Stimulated activated CD4-positive, alpha-beta T cell treated with anti-CD3 and anti-CD28 coated beads, Interleukin-15, amount 100 ng/mL, for 24 hours (primary cell): ENCODE data around the gene HDGF.

Experiments
- DNase-seq: peaks from one replicate; pipeline ENCODE4 v3.0.0-alpha.2; 2020

Gene HDGF

DNA sequence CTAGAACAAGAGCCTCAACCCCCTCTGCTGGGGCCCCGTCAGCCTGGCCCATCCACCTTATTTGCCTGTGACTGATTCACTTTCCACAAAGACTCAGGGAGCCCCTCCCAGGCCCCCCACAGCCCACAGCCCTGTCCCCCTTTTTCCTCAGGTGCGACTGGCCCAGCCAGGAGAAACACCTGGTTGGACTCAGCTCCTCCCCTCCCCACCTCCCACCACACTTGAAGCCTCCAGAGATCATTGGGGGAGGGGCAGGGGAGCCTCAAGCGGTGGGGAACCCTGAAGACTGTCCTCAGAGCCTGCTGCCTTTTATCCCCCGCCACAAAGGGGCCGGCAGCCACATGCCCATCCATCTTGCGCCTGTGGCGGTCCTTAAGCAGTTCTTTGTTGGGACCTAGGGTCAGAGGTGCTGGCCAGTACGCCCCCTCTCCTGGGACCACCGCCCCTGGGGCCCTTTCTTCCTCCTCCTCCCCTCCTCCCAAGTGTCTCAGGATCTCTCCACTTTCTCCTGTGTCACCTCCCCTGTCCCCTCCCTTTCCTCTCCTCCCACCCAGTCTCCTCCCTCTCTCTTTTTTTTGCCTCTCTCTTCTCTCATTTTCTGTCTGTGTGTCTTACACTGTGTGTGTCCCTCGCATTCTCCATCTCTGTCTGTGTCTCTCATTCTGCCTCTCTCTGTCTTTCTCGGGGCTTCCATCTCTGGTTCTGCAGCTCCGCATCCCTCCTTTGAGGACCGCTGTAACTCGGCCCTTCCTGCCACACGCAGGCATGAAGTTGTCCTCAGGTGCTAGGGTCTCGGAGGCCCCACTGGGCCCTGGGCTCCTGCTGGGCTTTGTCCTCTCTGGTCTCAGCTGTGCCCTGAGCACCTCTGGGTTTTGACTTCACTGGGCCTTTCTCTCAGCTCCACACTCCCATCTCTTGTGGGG lies 58.3 kb downstream of the HDGF start:
- no peak for DNase-seq

DNA sequence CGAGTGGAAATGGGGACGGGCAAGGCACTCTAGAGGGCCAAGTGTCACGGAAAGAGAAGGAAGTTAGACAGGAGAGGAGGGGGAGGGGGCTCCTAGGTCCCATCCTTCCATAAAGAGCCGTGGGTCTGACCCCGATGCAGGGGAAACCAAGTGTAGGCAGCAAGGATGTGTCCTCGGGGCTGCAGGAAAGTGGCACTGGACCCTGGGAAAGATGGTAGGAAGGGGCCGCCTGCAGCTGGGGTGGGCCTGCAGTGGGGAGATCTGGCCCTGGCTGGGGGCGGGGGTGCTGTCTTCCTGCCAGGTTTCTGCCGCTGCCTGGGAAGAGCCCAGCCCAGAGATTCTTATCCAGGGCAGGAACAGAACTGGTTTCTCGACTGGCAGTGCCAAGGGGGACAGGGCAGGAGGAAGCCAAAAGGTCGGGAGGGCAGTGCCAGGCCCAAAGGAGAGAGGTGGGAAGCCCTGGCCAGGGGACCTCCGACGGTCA lies 59.0 kb downstream of the HDGF start:
- DNase-seq, result no peak
